A549 (cell line): Measurements from ENCODE around the gene MOCS1. TPM values are rescaled to one million over a fixed set of nuclear protein-coding genes. Genes with fewer than 3 reads are reported as not detected.

Experiments used
- ATAC-seq, 2 experiments: fragments of 200-7000 bp in 1 of 2; fragments of >200 bp in 1 of 2; cut with Nextera tagmentation in 1 of 2; cut with Tn5 transposase in 1 of 2; 3 replicates each; pipeline versions ENCODE4 v1.8.0 to v1.9.1; 2018 to 2020; ENCODE audit warnings: mild to moderate bottlenecking in 1 of 2, moderate library complexity in 1 of 2
- CTCF ChIA-PET: fragments of 300-600 bp; sonication (Branson Sonifier 250); formaldehyde crosslinking; extraction: SDS; loops from one replicate; lab custom pipeline; 2021; ENCODE audit warnings: antibody characterized with exemption, inconsistent platforms; lab: Yijun Ruan, JAX
- POLR2A ChIA-PET: fragments of 350-600 bp; formaldehyde crosslinking; extraction: SDS; loops from one replicate; lab custom pipeline; 2021; ENCODE audit warnings: antibody characterized with exemption, inconsistent platforms; lab: Yijun Ruan, JAX
- DNase-seq, 2 experiments: peaks; one replicate each; pipeline versions ENCODE4 v3.0.0 to v3.0.0-alpha.2; 2011 to 2016; ENCODE audit warnings: low read depth in 1 of 2, low spot score in 1 of 2
- FAIRE-seq: peaks from 2 replicates; lab custom pipeline; 2011; peaks lifted over from hg19 to GRCh38; lab: Jason Lieb, UNC
- H3K27ac ChIP-seq, 2 experiments: fragments of >200 bp; sonication (Bioruptor Twin); formaldehyde crosslinking; 3 replicates each; pipeline ENCODE4 v1.5.1; 2016 to 2017
- H3K4me1 ChIP-seq: fragments of >200 bp; sonication (Bioruptor Twin); formaldehyde crosslinking; 3 replicates; pipeline ENCODE4 v1.6.1; 2016
- H3K4me2 ChIP-seq: fragments of >200 bp; sonication (Bioruptor Twin); formaldehyde crosslinking; 3 replicates; pipeline ENCODE4 v1.6.1; 2016
- H3K4me3 ChIP-seq: fragments of >200 bp; sonication (Bioruptor Twin); formaldehyde crosslinking; 3 replicates; pipeline ENCODE4 v1.5.1; 2016
- H3K9me3 ChIP-seq: fragments of >200 bp; sonication (Bioruptor Twin); formaldehyde crosslinking; 3 replicates; pipeline ENCODE4 v1.6.1; 2016
- BCL3 ChIP-seq: fragments of >200 bp; sonication (Bioruptor Twin); formaldehyde crosslinking; IDR thresholded peaks from 3 replicates; pipeline ENCODE4 v1.6.1; 2016
- CBX2 ChIP-seq: fragments of 200-600 bp; sonication (generic); IDR thresholded peaks from 2 replicates; pipeline ENCODE4 v1.6.1; 2016; ENCODE audit warnings: low read depth, mild to moderate bottlenecking, borderline replicate concordance
- CBX8 ChIP-seq: fragments of 200-600 bp; sonication (generic); IDR thresholded peaks from 2 replicates; pipeline ENCODE4 v1.6.1; 2016
- CHD2 ChIP-seq: fragments of 150-350 bp; IDR thresholded peaks from 2 replicates; pipeline ENCODE4 v1.6.1; 2014; ENCODE audit warnings: low read length; ENCODE audit not compliant: partially characterized antibody
- E2F6 ChIP-seq: IDR thresholded peaks from 2 replicates; pipeline ENCODE4 v1.6.1; 2012; ENCODE audit warnings: low read depth, borderline replicate concordance
- EHF ChIP-seq: fragments of 250-450 bp; sonication (Bioruptor Pico); IDR thresholded peaks from 2 replicates; pipeline ENCODE4 v1.5.0; 2020; ENCODE audit warnings: mild to moderate bottlenecking
- HES2 ChIP-seq: fragments of >200 bp; sonication (Bioruptor Twin); formaldehyde crosslinking; IDR thresholded peaks from 2 replicates; pipeline ENCODE4 v1.6.1; 2016
- HOXA7 ChIP-seq: fragments of 250-450 bp; sonication (Bioruptor Pico); IDR thresholded peaks from 2 replicates; pipeline ENCODE4 v1.5.0; 2020; ENCODE audit warnings: mild to moderate bottlenecking, moderate library complexity
- JUNB ChIP-seq: fragments of >200 bp; sonication (Bioruptor Twin); formaldehyde crosslinking; IDR thresholded peaks from 2 replicates; pipeline ENCODE4 v1.6.1; 2016
- MAZ ChIP-seq: fragments of 150-350 bp; IDR thresholded peaks from 2 replicates; pipeline ENCODE4 v1.6.1; 2014; ENCODE audit warnings: antibody characterized with exemption, low read depth, low read length, borderline replicate concordance
- MYC ChIP-seq: IDR thresholded peaks from 2 replicates; pipeline ENCODE4 v1.6.1; 2012; ENCODE audit warnings: mild to moderate bottlenecking, inconsistent platforms, low read length, improper control_type of control experiment, borderline replicate concordance
- NFE2L2 ChIP-seq: fragments of 150-350 bp; conservative IDR thresholded peaks from 2 replicates; pipeline ENCODE4 v1.6.1; 2014; ENCODE audit warnings: low read length
- NR3C1 ChIP-seq: fragments of >200 bp; sonication (Bioruptor Twin); formaldehyde crosslinking; IDR thresholded peaks from 3 replicates; pipeline ENCODE4 v1.6.1; 2017
- PHF8 ChIP-seq: fragments of 200-600 bp; sonication (generic); IDR thresholded peaks from 2 replicates; pipeline ENCODE4 v1.6.1; 2016; ENCODE audit warnings: low read depth, mild to moderate bottlenecking, antibody characterized with exemption, moderate library complexity, borderline replicate concordance
- RCOR1 ChIP-seq: fragments of 150-350 bp; IDR thresholded peaks from 2 replicates; pipeline ENCODE4 v1.6.1; 2014; ENCODE audit warnings: antibody characterized with exemption, low read length, low read depth
- SREBF2 ChIP-seq: fragments of 450-650 bp; IDR thresholded peaks from 2 replicates; pipeline ENCODE4 v1.6.1; 2014; ENCODE audit warnings: mild to moderate bottlenecking, moderate library complexity
- ZC3H11A ChIP-seq: fragments of 450-650 bp; IDR thresholded peaks from 2 replicates; pipeline ENCODE4 v1.6.1; 2014; ENCODE audit warnings: antibody characterized with exemption, mild to moderate bottlenecking
- WGBS: methylation state at CpG from one replicate; pipeline ENCODE4 v1.1.6; 2017; ENCODE audit errors: missing lambda C conversion rate; 5-methylcytosine and 5-hydroxymethylcytosine counted together
- polyA plus RNA-seq, 4 experiments: library from polyadenylated mRNA; depleted of rRNA in 3 of 4; stranded (reverse); fragments of >200 nt; fragmentation: RNase III in 1 of 4; extraction: RNeasy Plus Mini Kit Qiagen cat#74134 plus additional on column Dnase treatment in 1 of 4; gene quantifications; 2 replicates in 3 of 4; 3 replicates in 1 of 4; pipeline ENCODE4 v1.2.3, GENCODE V29; 2011 to 2017
- TF ChIP-seq, protein P1 (sequence below): fragments of 450-650 bp; IDR thresholded peaks from 2 replicates; pipeline ENCODE4 v1.6.1; 2014; ENCODE audit warnings: antibody characterized with exemption
- TF ChIP-seq, protein P2 (sequence below): fragments of 200-600 bp; sonication (generic); IDR thresholded peaks from 2 replicates; pipeline ENCODE4 v1.6.1; 2016; ENCODE audit warnings: antibody characterized with exemption, mild to moderate bottlenecking, moderate library complexity

MOCS1 gene
- polyA plus RNA-seq, 2 of the 4 experiments (the other 2 are of a cell fraction): 0.68 to 1.8 TPM

DNA sequence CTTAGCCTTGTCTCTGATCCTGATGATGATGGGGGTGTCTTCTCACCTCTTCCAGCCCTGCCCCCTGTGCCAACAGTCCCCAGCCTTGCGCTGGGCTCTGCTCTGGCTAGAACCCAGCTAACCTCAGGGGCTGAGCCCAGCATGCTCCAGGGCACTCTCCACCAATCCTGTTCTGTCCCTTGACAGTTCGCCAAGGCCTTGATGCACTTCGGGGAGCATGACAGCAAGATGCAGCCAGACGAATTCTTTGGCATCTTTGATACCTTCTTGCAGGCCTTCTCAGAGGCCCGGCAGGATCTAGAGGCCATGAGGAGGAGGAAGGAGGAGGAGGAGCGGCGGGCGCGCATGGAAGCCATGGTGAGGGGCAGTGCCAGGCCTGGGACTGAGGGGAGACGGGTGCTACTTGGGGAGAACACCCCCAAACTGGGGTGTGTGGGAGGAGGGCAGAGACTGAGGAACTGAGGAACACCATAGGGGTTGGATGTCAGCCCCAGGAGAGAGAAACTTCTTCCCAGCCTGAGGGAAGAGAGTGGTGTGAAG lies 33.1 kb downstream of the MOCS1 start:
- ChIA-PET POLR2A (no interaction called here), CTCF (no interaction called here)
- no peak overlapping the region for H3K4me3 ChIP-seq
- H3K4me1 ChIP-seq: no peaks in the 10 kb centered on the region
- H3K4me2 ChIP-seq: no peak overlapping the region
- no peaks in the 10 kb centered on the region for H3K9me3 ChIP-seq
- WGBS: 40% methylated on average over 2 of the region's 10 CpGs
- no peak for ATAC-seq
- H3K27ac ChIP-seq: no peak overlapping the region
- no peak for DNase-seq
- TF ChIP-seq PHF8 (no peak), E2F6 (no peak), ZC3H11A (no peak), CHD2 (no peak), EHF (CRISPR knock-in tag) (no peak)
- TF ChIP-seq, protein P1, sequence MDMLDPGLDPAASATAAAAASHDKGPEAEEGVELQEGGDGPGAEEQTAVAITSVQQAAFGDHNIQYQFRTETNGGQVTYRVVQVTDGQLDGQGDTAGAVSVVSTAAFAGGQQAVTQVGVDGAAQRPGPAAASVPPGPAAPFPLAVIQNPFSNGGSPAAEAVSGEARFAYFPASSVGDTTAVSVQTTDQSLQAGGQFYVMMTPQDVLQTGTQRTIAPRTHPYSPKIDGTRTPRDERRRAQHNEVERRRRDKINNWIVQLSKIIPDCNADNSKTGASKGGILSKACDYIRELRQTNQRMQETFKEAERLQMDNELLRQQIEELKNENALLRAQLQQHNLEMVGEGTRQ: no peak
- TF ChIP-seq, protein P2, sequence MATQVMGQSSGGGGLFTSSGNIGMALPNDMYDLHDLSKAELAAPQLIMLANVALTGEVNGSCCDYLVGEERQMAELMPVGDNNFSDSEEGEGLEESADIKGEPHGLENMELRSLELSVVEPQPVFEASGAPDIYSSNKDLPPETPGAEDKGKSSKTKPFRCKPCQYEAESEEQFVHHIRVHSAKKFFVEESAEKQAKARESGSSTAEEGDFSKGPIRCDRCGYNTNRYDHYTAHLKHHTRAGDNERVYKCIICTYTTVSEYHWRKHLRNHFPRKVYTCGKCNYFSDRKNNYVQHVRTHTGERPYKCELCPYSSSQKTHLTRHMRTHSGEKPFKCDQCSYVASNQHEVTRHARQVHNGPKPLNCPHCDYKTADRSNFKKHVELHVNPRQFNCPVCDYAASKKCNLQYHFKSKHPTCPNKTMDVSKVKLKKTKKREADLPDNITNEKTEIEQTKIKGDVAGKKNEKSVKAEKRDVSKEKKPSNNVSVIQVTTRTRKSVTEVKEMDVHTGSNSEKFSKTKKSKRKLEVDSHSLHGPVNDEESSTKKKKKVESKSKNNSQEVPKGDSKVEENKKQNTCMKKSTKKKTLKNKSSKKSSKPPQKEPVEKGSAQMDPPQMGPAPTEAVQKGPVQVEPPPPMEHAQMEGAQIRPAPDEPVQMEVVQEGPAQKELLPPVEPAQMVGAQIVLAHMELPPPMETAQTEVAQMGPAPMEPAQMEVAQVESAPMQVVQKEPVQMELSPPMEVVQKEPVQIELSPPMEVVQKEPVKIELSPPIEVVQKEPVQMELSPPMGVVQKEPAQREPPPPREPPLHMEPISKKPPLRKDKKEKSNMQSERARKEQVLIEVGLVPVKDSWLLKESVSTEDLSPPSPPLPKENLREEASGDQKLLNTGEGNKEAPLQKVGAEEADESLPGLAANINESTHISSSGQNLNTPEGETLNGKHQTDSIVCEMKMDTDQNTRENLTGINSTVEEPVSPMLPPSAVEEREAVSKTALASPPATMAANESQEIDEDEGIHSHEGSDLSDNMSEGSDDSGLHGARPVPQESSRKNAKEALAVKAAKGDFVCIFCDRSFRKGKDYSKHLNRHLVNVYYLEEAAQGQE: no peak
- no peak for FAIRE-seq

- POLR2A ChIA-PET: no interaction called here
- no peak for FAIRE-seq
- ATAC-seq: no peak
- Histone ChIP-seq H3K4me3 (no peak overlapping the region), H3K27ac (no peak overlapping the region), H3K9me3 (no peaks in the 10 kb centered on the region), H3K4me2 (no peak overlapping the region), H3K4me1 (no peaks in the 10 kb centered on the region)
- CTCF ChIA-PET: interaction anchor here (0.6 kb wide), 1 partner anchor 54 kb away, joined by 3 read pairs; no protein-coding TSS in a partner anchor
- TF ChIP-seq CBX8 (no peak), HES2 (no peak), CBX2 (no peak), NR3C1 (no peak), SREBF2 (no peak), JUNB (no peak), HOXA7 (CRISPR knock-in tag) (no peak), NFE2L2 (no peak), MYC (no peak), MAZ (no peak), RCOR1 (no peak), BCL3 (no peak)
- TF ChIP-seq, protein P2: no peak
- TF ChIP-seq, protein P1: no peak
- DNase-seq: no peak
- WGBS: 24% methylated on average over 9 of the region's 10 CpGs
Observed at GRCh38 chr6:39899554-39900295, 34.5 kb downstream of the MOCS1 start.
